Keratinocyte (primary cell): ENCODE data around the gene DDX6.
"Not testable (repeated sequence)": the region's sequence is repeated elsewhere in the genome, so short reads cannot be mapped to it uniquely, and the experiment has no call there.

ENCODE experiments used
- EZH2 ChIP-seq: IDR thresholded peaks from one replicate; pipeline ENCODE4 v1.6.1; 2012; ENCODE audit warnings: inconsistent platforms, mild to moderate bottlenecking, low read length, moderate library complexity
- TF ChIP-seq, protein P1 (sequence below), 3 experiments: IDR thresholded peaks in 1 of 3; conservative IDR thresholded peaks in 1 of 3; optimal IDR thresholded peaks in 1 of 3; 2 replicates in 2 of 3; 3 replicates in 1 of 3; pipeline versions ENCODE3 to v1.5.1; 2011; ENCODE audit warnings: low read length in 3 of 3, mild to moderate bottlenecking in 3 of 3, moderate library complexity in 2 of 3, control low read depth in 1 of 3, inconsistent platforms in 1 of 3; ENCODE audit not compliant: insufficient read depth in 2 of 3; ENCODE audit errors: extremely low read depth in 1 of 3

DNA sequence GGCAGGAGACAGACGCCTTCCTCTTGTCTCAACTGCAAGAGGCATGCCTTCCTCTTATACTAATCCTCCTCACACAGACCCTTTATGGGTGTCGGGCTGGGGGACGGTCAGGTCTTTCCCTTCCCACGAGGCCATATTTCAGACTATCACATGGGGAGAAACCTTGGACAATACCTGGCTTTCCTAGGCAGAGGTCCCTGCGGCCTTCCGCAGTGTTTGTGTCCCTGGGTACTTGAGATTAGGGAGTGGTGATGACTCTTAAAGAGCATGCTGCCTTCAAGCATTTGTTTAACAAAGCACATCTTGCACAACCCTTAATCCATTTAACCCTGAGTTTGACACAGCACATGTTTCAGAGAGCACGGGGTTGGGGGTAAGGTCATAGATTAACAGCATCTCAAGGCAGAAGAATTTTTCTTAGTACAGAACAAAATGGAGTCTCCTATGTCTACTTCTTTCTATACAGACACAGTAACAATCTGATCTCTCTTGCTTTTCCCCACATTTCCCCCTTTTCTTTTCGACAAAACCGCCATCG, 69.4 kb downstream of the DDX6 start:
- TF ChIP-seq, protein P1, sequence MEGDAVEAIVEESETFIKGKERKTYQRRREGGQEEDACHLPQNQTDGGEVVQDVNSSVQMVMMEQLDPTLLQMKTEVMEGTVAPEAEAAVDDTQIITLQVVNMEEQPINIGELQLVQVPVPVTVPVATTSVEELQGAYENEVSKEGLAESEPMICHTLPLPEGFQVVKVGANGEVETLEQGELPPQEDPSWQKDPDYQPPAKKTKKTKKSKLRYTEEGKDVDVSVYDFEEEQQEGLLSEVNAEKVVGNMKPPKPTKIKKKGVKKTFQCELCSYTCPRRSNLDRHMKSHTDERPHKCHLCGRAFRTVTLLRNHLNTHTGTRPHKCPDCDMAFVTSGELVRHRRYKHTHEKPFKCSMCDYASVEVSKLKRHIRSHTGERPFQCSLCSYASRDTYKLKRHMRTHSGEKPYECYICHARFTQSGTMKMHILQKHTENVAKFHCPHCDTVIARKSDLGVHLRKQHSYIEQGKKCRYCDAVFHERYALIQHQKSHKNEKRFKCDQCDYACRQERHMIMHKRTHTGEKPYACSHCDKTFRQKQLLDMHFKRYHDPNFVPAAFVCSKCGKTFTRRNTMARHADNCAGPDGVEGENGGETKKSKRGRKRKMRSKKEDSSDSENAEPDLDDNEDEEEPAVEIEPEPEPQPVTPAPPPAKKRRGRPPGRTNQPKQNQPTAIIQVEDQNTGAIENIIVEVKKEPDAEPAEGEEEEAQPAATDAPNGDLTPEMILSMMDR (optimal IDR thresholded peaks at IDR 0.05 in 1 of 3, IDR thresholded peaks at IDR 0.05 in 1 of 3, conservative IDR thresholded peaks at IDR 0.05 in 1 of 3; ENCODE audit: extremely low read depth in 1 of 3, insufficient read depth in 2 of 3, low read length in 3 of 3) = not testable (repeated sequence)
- TF ChIP-seq EZH2 = not testable (repeated sequence)
